Nephron (organoid): ENCODE measurements around the gene SYNCRIP.

ENCODE experiments used
- H3K27ac Mint-ChIP-seq, 3 experiments: 2 replicates each; pipeline ENCODE4 v1.8.0; 2020; ENCODE audit warnings: mixed read lengths in 3 of 3, mild to moderate bottlenecking in 2 of 3, moderate library complexity in 1 of 3
- H3K27me3 Mint-ChIP-seq: 2 replicates; pipeline ENCODE4 v1.8.0; 2021; ENCODE audit warnings: low read depth, mild to moderate bottlenecking, moderate library complexity, mixed read lengths
- H3K36me3 Mint-ChIP-seq: 2 replicates; pipeline ENCODE4 v1.8.0; 2020; ENCODE audit warnings: low read depth, mixed read lengths
- H3K4me1 Mint-ChIP-seq: 2 replicates; pipeline ENCODE4 v1.8.0; 2020; ENCODE audit warnings: mixed read lengths
- H3K4me3 Mint-ChIP-seq, 3 experiments: 2 replicates each; pipeline ENCODE4 v1.8.0; 2020; ENCODE audit warnings: mild to moderate bottlenecking in 3 of 3, mixed read lengths in 3 of 3, moderate library complexity in 2 of 3
- H3K9me3 Mint-ChIP-seq: 2 replicates; pipeline ENCODE4 v1.8.0; 2020; ENCODE audit warnings: mixed read lengths
- TF ChIP-seq, protein P1 (sequence below), 3 experiments: fragments of 200-600 bp; sonication (generic); IDR thresholded peaks; one replicate each; pipeline ENCODE4 v1.5.0; 2021; ENCODE audit warnings: antibody characterized with exemption in 3 of 3; ENCODE audit not compliant: unreplicated experiment in 3 of 3

SYNCRIP gene

GRCh38 chr6:85581572-85581971 is 61.1 kb downstream of the SYNCRIP start:
- H3K27me3 Mint-ChIP-seq, result no peaks in the 10 kb centered on the region
- TF ChIP-seq, protein P1, sequence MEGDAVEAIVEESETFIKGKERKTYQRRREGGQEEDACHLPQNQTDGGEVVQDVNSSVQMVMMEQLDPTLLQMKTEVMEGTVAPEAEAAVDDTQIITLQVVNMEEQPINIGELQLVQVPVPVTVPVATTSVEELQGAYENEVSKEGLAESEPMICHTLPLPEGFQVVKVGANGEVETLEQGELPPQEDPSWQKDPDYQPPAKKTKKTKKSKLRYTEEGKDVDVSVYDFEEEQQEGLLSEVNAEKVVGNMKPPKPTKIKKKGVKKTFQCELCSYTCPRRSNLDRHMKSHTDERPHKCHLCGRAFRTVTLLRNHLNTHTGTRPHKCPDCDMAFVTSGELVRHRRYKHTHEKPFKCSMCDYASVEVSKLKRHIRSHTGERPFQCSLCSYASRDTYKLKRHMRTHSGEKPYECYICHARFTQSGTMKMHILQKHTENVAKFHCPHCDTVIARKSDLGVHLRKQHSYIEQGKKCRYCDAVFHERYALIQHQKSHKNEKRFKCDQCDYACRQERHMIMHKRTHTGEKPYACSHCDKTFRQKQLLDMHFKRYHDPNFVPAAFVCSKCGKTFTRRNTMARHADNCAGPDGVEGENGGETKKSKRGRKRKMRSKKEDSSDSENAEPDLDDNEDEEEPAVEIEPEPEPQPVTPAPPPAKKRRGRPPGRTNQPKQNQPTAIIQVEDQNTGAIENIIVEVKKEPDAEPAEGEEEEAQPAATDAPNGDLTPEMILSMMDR (IDR thresholded peaks at IDR 0.05; ENCODE audit: unreplicated experiment in 3 of 3), result no peak
- peaks cover 49% of the 10 kb centered on the region for H3K9me3 Mint-ChIP-seq
- no peak overlapping the region for H3K27ac Mint-ChIP-seq
- H3K4me1 Mint-ChIP-seq, result no peaks in the 10 kb centered on the region
- peaks cover 71% of the 10 kb centered on the region for H3K36me3 Mint-ChIP-seq
- H3K4me3 Mint-ChIP-seq, result no peak overlapping the region

- Mint-ChIP-seq H3K27ac (no peak overlapping the region), H3K4me1 (no peaks in the 10 kb centered on the region), H3K9me3 (peaks cover 46% of the 10 kb centered on the region), H3K27me3 (no peaks in the 10 kb centered on the region), H3K4me3 (no peak overlapping the region), H3K36me3 (peaks cover 67% of the 10 kb centered on the region)
- TF ChIP-seq, protein P1 (IDR thresholded peaks at IDR 0.05; ENCODE audit: unreplicated experiment in 3 of 3), result no peak
Measured at GRCh38 chr6:85580878-85581267, 61.8 kb downstream of the SYNCRIP start.

GRCh38 chr6:85580118-85580877 is 62.4 kb downstream of the SYNCRIP start:
- Mint-ChIP-seq H3K9me3 (peaks cover 42% of the 10 kb centered on the region), H3K27ac (no peak overlapping the region), H3K36me3 (peaks cover 61% of the 10 kb centered on the region), H3K4me3 (no peak overlapping the region), H3K27me3 (no peaks in the 10 kb centered on the region), H3K4me1 (no peaks in the 10 kb centered on the region)
- TF ChIP-seq, protein P1 (IDR thresholded peaks at IDR 0.05; ENCODE audit: unreplicated experiment in 3 of 3), result no peak

DNA sequence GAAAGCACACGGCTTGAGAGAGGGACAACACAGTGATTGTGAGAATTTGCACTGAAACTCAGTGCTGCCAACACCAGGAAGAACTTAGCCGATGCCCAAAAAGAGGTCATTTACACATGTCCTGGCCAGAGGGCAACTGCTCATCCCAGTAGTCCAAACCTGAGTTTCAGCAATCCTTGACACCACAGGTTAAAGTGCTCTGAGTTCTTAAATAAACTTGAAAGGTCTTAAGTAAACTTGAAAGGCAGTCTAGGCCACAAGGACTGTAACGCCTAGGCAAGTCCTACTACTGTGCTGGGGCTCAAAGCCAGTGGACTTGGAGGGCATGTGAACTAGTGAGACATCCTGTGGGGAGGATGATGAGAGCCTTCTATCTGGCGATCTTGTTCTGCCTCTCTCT is 63.1 kb downstream of the SYNCRIP start:
- Mint-ChIP-seq H3K4me1 (no peaks in the 10 kb centered on the region), H3K4me3 (no peak overlapping the region), H3K36me3 (peaks cover 54% of the 10 kb centered on the region), H3K9me3 (peaks cover 37% of the 10 kb centered on the region), H3K27me3 (no peaks in the 10 kb centered on the region), H3K27ac (no peak overlapping the region)
- TF ChIP-seq, protein P1 (IDR thresholded peaks at IDR 0.05; ENCODE audit: unreplicated experiment in 3 of 3), result no peak

DNA sequence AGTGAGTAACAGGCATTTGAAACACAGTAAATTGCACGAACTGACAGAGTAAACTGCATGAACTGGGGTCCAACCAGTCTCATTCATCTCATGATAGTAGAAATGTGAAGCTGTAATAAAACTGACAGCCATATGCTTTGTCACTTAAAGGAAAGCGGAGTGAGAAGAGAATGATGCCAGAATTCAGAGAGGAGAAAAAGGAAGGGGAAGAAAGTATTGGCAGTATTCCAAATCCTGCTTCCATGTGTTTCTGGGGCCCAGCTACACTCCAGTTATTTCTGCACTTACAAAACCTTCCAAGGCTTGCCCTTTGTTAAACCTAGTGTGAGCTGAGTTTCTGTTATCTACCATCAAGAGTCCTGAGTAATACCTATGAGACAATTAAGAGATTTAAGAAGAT is 66.2 kb downstream of the SYNCRIP start:
- Mint-ChIP-seq H3K27me3 (no peaks in the 10 kb centered on the region), H3K9me3 (peaks cover 7% of the 10 kb centered on the region), H3K4me3 (no peak overlapping the region), H3K4me1 (no peaks in the 10 kb centered on the region), H3K36me3 (peaks cover 27% of the 10 kb centered on the region), H3K27ac (no peak overlapping the region)
- TF ChIP-seq, protein P1 (IDR thresholded peaks at IDR 0.05; ENCODE audit: unreplicated experiment in 3 of 3), result no peak
